Caco-2 (cell line): Measurements from ENCODE around the gene TNNT1. TPM values are rescaled to one million over a fixed set of nuclear protein-coding genes. Genes with fewer than 3 reads are reported as not detected.

Source experiments
- Bru-seq: library from RNA; stranded (reverse); fragments of 400-500 nt; gene quantifications from one replicate; lab custom pipeline; 2021; lab: Mats Ljungman, UMichigan
- BruChase-seq, 2 experiments: library from RNA; stranded (reverse); fragments of 400-500 nt; gene quantifications; one replicate each; lab custom pipeline; 2021; lab: Mats Ljungman, UMichigan
- BruUV-seq: library from RNA; stranded (reverse); fragments of 400-500 nt; replicated peaks from 2 replicates; lab custom pipeline; 2021; lab: Mats Ljungman, UMichigan
- CTCF ChIA-PET: fragments of 300-600 bp; sonication (Branson Sonifier 250); formaldehyde crosslinking; loops from one replicate; lab custom pipeline; 2022; ENCODE audit warnings: antibody characterized with exemption; lab: Charles Lee
- POLR2A ChIA-PET: fragments of 300-600 bp; sonication (Branson Sonifier 250); formaldehyde crosslinking; loops from one replicate; lab custom pipeline; 2022; ENCODE audit warnings: antibody characterized with exemption; lab: Charles Lee
- DNase-seq, 2 experiments: peaks; one replicate each; pipeline versions ENCODE4 v3.0.0 to v3.0.0-alpha.2; 2020 to 2022
- H3K27me3 ChIP-seq: replicated peaks from 2 replicates; pipeline ENCODE4 v1.6.0; 2011; ENCODE audit warnings: low read length; ENCODE audit not compliant: control insufficient read depth, insufficient read depth
- H3K36me3 ChIP-seq: 2 replicates; pipeline ENCODE4 v1.5.1; 2011; ENCODE audit warnings: low read length; ENCODE audit not compliant: control insufficient read depth, insufficient read depth
- H3K4me1 ChIP-seq: fragments of 250-450 bp; sonication (Bioruptor Pico); 2 replicates; pipeline ENCODE4 v1.5.1; 2020; ENCODE audit warnings: mild to moderate bottlenecking
- H3K4me3 ChIP-seq: 2 replicates; pipeline ENCODE4 v1.5.1; 2011; ENCODE audit warnings: low read depth, mild to moderate bottlenecking, control low read depth, low read length
- H3K9me3 ChIP-seq: fragments of 250-450 bp; sonication (Bioruptor Pico); 2 replicates; pipeline ENCODE4 v1.5.1; 2020; ENCODE audit warnings: mild to moderate bottlenecking, moderate library complexity
- H3K27ac Mint-ChIP-seq: one replicate; pipeline ENCODE4 v1.8.0; 2022; ENCODE audit warnings: mixed read lengths; ENCODE audit not compliant: unreplicated experiment
- H3K27me3 Mint-ChIP-seq: one replicate; pipeline ENCODE4 v1.8.0; 2022; ENCODE audit warnings: mixed read lengths; ENCODE audit not compliant: insufficient read depth, unreplicated experiment
- H3K36me3 Mint-ChIP-seq: one replicate; pipeline ENCODE4 v1.8.0; 2022; ENCODE audit warnings: mild to moderate bottlenecking, mixed read lengths; ENCODE audit not compliant: insufficient read depth, unreplicated experiment
- H3K4me1 Mint-ChIP-seq: one replicate; pipeline ENCODE4 v1.8.0; 2022; ENCODE audit warnings: low read depth, mixed read lengths; ENCODE audit not compliant: unreplicated experiment
- H3K4me3 Mint-ChIP-seq: one replicate; pipeline ENCODE4 v1.8.0; 2022; ENCODE audit warnings: mild to moderate bottlenecking, moderate library complexity, mixed read lengths; ENCODE audit not compliant: unreplicated experiment
- H3K9me3 Mint-ChIP-seq: one replicate; pipeline ENCODE4 v1.8.0; 2022; ENCODE audit warnings: mixed read lengths; ENCODE audit not compliant: unreplicated experiment
- CTCF ChIP-seq, 2 experiments: fragments of 200-600 bp in 1 of 2; IDR thresholded peaks; 1 replicate in 1 of 2; 2 replicates in 1 of 2; pipeline versions ENCODE4 v1.5.1 to v1.8.0; 2011 to 2022; ENCODE audit warnings: antibody characterized with exemption in 1 of 2, control low read depth in 1 of 2, inconsistent platforms in 1 of 2, low read depth in 1 of 2, low read length in 1 of 2, mild to moderate bottlenecking in 1 of 2, moderate library complexity in 1 of 2; ENCODE audit not compliant: insufficient read depth in 1 of 2, severe bottlenecking in 1 of 2, unreplicated experiment in 1 of 2
- intact Hi-C: fragments of 100-400 bp; cut with micrococcal nuclease; formaldehyde crosslinking; loops from one replicate; pipeline ENCODE4 v1.10.0; 2022; ENCODE audit not compliant: unreplicated experiment
- long read RNA-seq: library from polyadenylated mRNA; stranded (forward); transcript quantifications from one replicate; pipeline ENCODE4 v2.0.0, GENCODE V29; 2022
- total RNA-seq: library from RNA; stranded (reverse); gene quantifications from 2 replicates; pipeline ENCODE4 v1.2.3, GENCODE V29; 2022

The TNNT1 gene
- total RNA-seq (11.8 and 18.0 TPM in 2 replicates), Bru-seq, nascent RNA (percentile 36 among the genes with signal in this experiment), BruChase-seq, experiment 1, labeled RNA remaining after a 2-hour chase (percentile 40 among the genes with signal in this experiment), BruChase-seq, experiment 2, labeled RNA remaining after a 6-hour chase (percentile 47 among the genes with signal in this experiment)
- long read RNA-seq, transcript TNNT1-204 (10 exons, 995 nt), result major isoform, 5 of 40 reads
- long read RNA-seq, partial matches to known transcripts, result 25 of 40 reads
- long read RNA-seq, other reads (novel, unspliced or antisense), result 7 of 40 reads

GRCh38 chr19:55149078-55150003 lies at the start of gene TNNT1:
Gene TNNT1 (minus strand): TSS chr19:55149206. CDS start chr19:55147157, 2,049 bp downstream.
- no TSS peak for BruUV-seq
- H3K4me1 ChIP-seq, result peaks cover 12% of the 10 kb centered on the region; the same call in 1 of the 2 replicates
- ChIA-PET CTCF (interaction anchor here (0.7 to 1.0 kb wide), 2 partner anchors 11 to 312 kb away, joined by 3 read pairs; no protein-coding TSS in a partner anchor), POLR2A (interaction anchor here (0.5 to 0.6 kb wide), 2 partner anchors 10 to 505 kb away, joined by 5 read pairs; no protein-coding TSS in a partner anchor)
- TF ChIP-seq CTCF (IDR thresholded peaks at IDR 0.05; ENCODE audit: insufficient read depth in 1 of 2, low read depth in 1 of 2, low read length in 1 of 2, severe bottlenecking in 1 of 2, unreplicated experiment in 1 of 2), result no peak
- H3K4me3 ChIP-seq, result no peak within 1 kb of the TSS; the same call in 1 of the 2 replicates
- peaks cover 8% of the 10 kb centered on the region for H3K27me3 Mint-ChIP-seq
- no peaks in the 10 kb centered on the region for H3K9me3 ChIP-seq
- peaks cover 10% of the 10 kb centered on the region for H3K9me3 Mint-ChIP-seq
- no peaks in the 10 kb centered on the region for H3K27me3 ChIP-seq
- H3K4me1 Mint-ChIP-seq, result peaks cover 20% of the 10 kb centered on the region
- H3K4me3 Mint-ChIP-seq, result peak within 1 kb of the TSS; percentile 17
- H3K27ac Mint-ChIP-seq, result no peak within 1 kb of the TSS
- intact Hi-C loops, result no loop called here
- no peaks in the 10 kb centered on the region for H3K36me3 Mint-ChIP-seq
- no peaks in the 10 kb centered on the region for H3K36me3 ChIP-seq
- DNase-seq, result peak; percentile 71 to 72

- Histone ChIP-seq H3K9me3 (no peaks in the 10 kb centered on the region), H3K36me3 (no peaks in the 10 kb centered on the region), H3K27me3 (no peaks in the 10 kb centered on the region), H3K4me3 (no peak overlapping the region), H3K4me1 (no peaks in the 10 kb centered on the region)
- intact Hi-C loops, result no loop called here
- Mint-ChIP-seq H3K27me3 (no peaks in the 10 kb centered on the region), H3K27ac (no peak overlapping the region), H3K4me3 (no peak overlapping the region), H3K9me3 (no peaks in the 10 kb centered on the region), H3K36me3 (no peaks in the 10 kb centered on the region), H3K4me1 (no peaks in the 10 kb centered on the region)
- no peak for DNase-seq
- POLR2A ChIA-PET, result no interaction called here
- CTCF ChIA-PET, result no interaction called here
- no peak for TF ChIP-seq CTCF (IDR thresholded peaks at IDR 0.05; ENCODE audit: insufficient read depth in 1 of 2, low read depth in 1 of 2, low read length in 1 of 2, severe bottlenecking in 1 of 2, unreplicated experiment in 1 of 2)
- no TSS peak for BruUV-seq
Observed at GRCh38 chr19:55198651-55199050, 49.6 kb upstream of the TNNT1 start.

GRCh38 chr19:55197528-55197927 lies 48.5 kb upstream of the TNNT1 start:
- POLR2A ChIA-PET, result no interaction called here

More at GRCh38 chr19:55197528-55197927, 48.5 kb upstream of the TNNT1 start:
- no peaks in the 10 kb centered on the region for H3K9me3 Mint-ChIP-seq
- Histone ChIP-seq H3K4me1 (no peaks in the 10 kb centered on the region), H3K4me3 (no peak overlapping the region), H3K36me3 (no peaks in the 10 kb centered on the region), H3K27me3 (no peaks in the 10 kb centered on the region), H3K9me3 (no peaks in the 10 kb centered on the region)
- no peak for DNase-seq
- no peak for TF ChIP-seq CTCF (IDR thresholded peaks at IDR 0.05; ENCODE audit: insufficient read depth in 1 of 2, low read depth in 1 of 2, low read length in 1 of 2, severe bottlenecking in 1 of 2, unreplicated experiment in 1 of 2)
- no TSS peak for BruUV-seq
- intact Hi-C loops, result no loop called here
- no peak overlapping the region for H3K27ac Mint-ChIP-seq
- no peak overlapping the region for H3K4me3 Mint-ChIP-seq
- no peaks in the 10 kb centered on the region for H3K27me3 Mint-ChIP-seq
- no peaks in the 10 kb centered on the region for H3K4me1 Mint-ChIP-seq
- CTCF ChIA-PET, result interaction anchor here (0.8 kb wide), 1 partner anchor 32 kb away, joined by 3 read pairs; the partner anchor contains the start of gene DNAAF3
- H3K36me3 Mint-ChIP-seq, result no peaks in the 10 kb centered on the region
